GM20000 (cell line): ENCODE measurements around the gene DTNBP1.

Experiments
- DNase-seq: peaks from one replicate; pipeline ENCODE4 v3.0.0; 2012; ENCODE audit warnings: low spot score
- TF ChIP-seq, protein P1 (sequence below): IDR thresholded peaks from 2 replicates; pipeline ENCODE4 v1.5.1; 2012; ENCODE audit warnings: mild to moderate bottlenecking, control low read depth; ENCODE audit errors: extremely low read depth, missing control alignments

DTNBP1 gene

DNA sequence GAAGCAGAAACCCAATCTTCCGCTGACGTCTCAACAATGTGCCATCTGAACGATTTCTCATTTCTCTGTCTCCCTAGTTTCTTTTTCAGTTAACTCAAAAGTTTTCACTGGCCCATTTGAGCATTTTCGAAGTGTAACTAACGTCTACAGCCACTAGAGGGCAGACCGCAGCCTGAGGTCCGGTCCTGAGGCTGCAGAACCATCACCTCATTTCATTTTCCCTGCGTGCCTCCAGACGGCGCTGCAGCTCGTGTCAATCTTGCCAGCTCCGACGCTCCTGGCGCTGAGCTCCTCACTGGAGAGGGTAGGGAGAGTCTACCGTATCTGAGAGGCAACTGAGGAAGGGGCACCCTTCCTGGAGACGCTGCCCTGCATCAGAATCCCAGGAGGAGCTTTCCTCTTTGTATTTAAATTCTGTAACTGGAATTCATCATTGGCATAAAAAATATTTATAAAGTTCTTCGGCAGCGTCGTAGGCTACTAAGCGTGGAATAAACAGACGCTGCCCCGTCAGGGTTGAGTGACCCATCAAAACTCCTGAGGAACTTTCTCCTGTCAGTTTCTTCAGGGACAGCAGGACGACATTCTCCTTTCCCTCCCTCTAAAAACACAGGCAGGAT, 28.5 kb upstream of the DTNBP1 start:
- TF ChIP-seq, protein P1, sequence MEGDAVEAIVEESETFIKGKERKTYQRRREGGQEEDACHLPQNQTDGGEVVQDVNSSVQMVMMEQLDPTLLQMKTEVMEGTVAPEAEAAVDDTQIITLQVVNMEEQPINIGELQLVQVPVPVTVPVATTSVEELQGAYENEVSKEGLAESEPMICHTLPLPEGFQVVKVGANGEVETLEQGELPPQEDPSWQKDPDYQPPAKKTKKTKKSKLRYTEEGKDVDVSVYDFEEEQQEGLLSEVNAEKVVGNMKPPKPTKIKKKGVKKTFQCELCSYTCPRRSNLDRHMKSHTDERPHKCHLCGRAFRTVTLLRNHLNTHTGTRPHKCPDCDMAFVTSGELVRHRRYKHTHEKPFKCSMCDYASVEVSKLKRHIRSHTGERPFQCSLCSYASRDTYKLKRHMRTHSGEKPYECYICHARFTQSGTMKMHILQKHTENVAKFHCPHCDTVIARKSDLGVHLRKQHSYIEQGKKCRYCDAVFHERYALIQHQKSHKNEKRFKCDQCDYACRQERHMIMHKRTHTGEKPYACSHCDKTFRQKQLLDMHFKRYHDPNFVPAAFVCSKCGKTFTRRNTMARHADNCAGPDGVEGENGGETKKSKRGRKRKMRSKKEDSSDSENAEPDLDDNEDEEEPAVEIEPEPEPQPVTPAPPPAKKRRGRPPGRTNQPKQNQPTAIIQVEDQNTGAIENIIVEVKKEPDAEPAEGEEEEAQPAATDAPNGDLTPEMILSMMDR, result peak; percentile 99
- peak; percentile 83 for DNase-seq

DNA sequence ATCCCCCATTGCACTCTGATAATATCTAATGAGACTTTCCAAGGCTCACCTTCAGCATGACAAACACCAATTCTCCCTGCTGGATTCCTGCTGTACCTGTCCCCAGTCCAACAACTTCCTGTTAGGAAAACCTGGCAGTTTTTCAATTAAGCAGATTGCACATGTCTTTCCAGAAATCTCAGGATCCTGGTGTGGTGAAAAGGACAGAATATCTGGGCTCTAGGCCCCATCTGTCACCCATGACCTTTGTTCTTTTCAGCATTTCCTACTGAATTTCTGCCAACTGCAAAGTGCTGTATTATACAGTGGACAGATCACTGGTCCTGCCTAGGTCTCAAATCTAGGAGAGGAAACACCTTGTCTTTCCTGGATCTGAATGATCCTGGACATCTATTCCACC, 27.7 kb upstream of the DTNBP1 start:
- DNase-seq, result no peak

DNA sequence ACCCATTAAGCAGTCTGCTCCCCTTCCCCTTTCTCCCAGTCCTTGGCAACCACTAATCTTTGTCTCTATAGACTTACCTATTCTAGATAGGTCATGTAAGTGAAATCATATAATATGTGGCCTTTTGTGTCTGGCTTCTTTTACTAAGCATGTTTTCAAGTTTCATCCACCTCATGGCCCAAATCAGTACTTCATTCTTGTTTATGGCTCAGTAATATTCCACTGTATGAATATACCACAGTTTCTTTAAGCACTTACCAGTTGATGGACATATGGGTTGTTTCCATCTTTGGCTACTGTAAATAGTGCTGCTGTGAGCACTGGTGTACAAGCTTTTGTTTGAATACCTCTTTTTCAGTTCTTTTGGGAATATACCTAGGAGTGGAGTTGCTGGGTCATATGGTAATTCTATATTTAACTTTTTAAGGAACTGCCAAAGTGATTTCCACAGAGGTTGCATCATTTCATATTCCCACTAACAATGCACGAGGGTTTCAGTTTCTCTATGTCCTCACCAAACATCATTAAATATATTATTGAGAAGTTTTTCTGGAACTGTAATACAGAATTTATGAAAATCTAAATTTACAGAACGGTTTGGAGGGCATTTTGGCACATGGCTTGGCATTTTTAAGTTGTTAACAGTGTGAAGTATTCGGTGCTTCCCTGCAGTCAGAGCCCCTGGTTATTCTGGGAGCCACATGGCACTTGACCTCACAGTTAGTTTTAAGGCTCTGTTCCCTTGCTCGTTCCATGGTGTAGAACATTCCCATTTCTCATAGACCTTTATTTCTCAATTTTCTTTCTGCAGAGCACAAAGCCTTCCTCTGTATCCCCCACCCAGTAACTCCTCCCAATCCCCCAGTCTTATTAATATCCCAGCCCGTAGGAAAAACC, 27.0 kb upstream of the DTNBP1 start:
- no peak for DNase-seq
- TF ChIP-seq, protein P1, result no peak

More for the DNA sequence above, 27.7 kb upstream of the DTNBP1 start:
- TF ChIP-seq, protein P1, result no peak

DNA sequence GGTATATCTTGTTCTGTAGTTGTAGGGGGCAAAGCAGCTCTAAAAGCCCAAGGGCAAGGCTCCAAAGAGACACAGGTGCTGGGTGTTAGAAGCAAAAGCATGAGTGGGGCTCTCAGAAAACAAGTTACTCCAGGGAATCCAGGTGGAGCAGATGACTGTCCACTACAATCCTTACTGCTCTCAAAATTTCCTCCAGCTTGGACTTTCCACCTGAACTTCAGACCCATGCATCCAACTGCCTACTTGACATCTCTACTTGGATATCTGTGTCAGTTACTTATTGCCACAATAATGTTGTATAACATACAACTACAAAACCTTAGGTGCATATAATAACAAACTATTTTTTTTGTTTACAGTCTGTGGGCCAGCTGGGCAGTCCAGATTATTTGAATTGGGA, 22.8 kb upstream of the DTNBP1 start:
- DNase-seq, result no peak
- TF ChIP-seq, protein P1, result no peak

DNA sequence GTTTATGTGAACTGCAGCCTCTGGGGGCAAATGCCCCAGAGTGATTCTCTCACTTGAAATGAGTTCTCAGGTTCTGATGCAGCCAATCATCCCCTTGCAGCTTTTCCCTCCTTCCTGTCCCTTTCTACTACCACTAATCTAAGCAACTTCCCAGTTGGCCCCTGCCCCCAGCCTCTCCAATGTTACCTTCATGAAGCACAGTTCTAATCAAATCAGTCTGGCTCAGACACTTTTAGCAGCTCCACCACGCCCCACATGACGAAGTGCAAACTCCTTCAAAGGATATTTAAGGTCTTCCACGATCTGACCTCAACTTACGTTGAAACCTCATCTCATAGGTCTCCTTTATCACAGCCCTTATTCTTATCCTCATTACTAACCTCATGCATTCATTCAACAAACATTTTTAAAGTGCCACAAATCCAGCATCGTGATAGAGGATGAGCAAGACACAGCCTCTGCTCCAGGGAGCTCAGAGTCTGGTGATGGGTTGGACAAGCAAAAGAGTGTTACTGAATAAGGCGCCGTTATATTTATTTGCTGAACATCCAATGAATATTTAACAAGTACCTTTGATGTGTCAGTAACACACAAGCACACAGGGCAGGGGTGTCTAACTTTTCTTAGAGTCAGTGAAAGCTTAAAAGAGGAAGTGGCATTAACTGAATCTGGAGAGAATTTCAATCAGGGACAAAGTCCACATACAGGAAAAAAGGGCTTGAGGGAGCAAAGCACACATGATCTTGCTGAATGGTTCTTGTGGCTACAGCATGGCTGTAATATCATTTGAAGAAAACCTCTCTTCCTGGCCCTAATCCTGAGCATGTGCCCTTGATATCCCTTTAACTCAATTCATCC, 20.4 kb upstream of the DTNBP1 start:
- TF ChIP-seq, protein P1, result no peak
- DNase-seq, result no peak

DNA sequence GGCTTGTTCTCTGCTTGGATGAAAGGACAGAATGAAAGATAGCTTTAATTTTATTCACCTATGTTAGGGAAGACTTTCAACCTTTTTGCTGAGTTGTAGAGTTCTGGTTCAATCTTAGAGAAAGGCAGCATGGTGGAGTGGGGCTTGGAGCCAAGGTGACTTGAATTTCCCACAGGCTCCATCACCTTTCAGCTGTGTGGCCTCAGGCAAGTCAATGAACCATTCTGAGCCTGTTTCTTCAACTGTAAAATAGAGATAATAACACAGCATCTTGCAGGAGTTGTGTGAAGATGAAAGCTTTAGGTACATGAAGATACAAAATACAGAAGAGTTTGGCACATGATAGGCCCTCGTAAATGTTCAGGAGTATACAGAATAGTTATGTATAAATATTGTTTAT, 19.1 kb upstream of the DTNBP1 start:
- no peak for DNase-seq
- TF ChIP-seq, protein P1, result no peak
